ENCODE results near the gene TSPAN18. TPM values are rescaled to one million over a fixed set of nuclear protein-coding genes. Genes with fewer than 3 reads are reported as not detected.
A peak's percentile ranks its signal among the peaks of the same experiment; 100 is the strongest.

Gene TSPAN18
- total RNA-seq, 4 donors from 2014 or later: 27.7 to 70.1 (median 50.2) TPM

- TF ChIP-seq, protein P1, sequence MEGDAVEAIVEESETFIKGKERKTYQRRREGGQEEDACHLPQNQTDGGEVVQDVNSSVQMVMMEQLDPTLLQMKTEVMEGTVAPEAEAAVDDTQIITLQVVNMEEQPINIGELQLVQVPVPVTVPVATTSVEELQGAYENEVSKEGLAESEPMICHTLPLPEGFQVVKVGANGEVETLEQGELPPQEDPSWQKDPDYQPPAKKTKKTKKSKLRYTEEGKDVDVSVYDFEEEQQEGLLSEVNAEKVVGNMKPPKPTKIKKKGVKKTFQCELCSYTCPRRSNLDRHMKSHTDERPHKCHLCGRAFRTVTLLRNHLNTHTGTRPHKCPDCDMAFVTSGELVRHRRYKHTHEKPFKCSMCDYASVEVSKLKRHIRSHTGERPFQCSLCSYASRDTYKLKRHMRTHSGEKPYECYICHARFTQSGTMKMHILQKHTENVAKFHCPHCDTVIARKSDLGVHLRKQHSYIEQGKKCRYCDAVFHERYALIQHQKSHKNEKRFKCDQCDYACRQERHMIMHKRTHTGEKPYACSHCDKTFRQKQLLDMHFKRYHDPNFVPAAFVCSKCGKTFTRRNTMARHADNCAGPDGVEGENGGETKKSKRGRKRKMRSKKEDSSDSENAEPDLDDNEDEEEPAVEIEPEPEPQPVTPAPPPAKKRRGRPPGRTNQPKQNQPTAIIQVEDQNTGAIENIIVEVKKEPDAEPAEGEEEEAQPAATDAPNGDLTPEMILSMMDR (IDR thresholded peaks at IDR 0.05): peak; percentile 66 to 80 (median 74)
- TF ChIP-seq POLR2AphosphoS5 (IDR thresholded peaks at IDR 0.05): peak in 1 of 2 donors; percentile 7
- TF ChIP-seq EP300 (IDR thresholded peaks at IDR 0.05): no peak
- DNase-seq (ENCODE audit: extremely low spot score): no peak
- peak overlapping the region; percentile 78 to 85 (median 80) for H3K27ac ChIP-seq (replicated peaks in 1 of 4)
- no peak overlapping the region for H3K4me3 ChIP-seq
- 33% methylated on average over 12 of the region's 12 CpGs for WGBS
- H3K9me3 ChIP-seq: no peaks in the 10 kb centered on the region
- intact Hi-C loops (cut with DNase I): loop anchor here (5.0 kb wide), 2 partner anchors 48 to 117 kb away; partner anchors contain the start of gene TSPAN18
- H3K36me3 ChIP-seq: no peaks in the 10 kb centered on the region
- no peaks in the 10 kb centered on the region for H3K27me3 ChIP-seq
- H3K4me1 ChIP-seq: peaks cover 58 to 89% (median 83%) of the 10 kb centered on the region in 4 donors
These were observed 48.7 kb downstream of the TSPAN18 start for GRCh38 chr11:44775366-44775984.

DNA sequence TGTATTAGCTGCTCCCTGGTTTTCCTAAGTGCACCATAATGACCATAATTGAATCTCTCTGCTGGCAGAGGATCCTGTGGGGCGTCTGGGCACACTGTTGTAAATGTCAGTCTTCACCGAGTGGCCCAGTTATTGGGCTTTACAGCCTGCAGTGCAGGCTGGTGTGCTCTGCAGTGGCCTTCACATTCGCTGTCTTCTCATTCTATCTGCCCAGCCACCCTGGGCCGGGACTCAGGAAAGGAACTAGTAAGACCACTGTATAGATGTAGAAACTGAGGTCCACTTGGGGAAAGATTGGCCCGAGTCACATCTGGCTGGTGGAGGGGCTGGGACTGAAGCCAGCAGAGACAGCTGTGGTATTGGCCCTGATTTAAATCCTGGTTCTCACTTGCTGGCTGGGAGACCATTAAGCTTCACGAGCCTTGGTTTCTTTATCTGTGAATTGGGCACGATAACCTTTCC, 49.3 kb downstream of the TSPAN18 start:
- no peak overlapping the region for H3K4me3 ChIP-seq
- H3K27me3 ChIP-seq: no peaks in the 10 kb centered on the region
- no peaks in the 10 kb centered on the region for H3K36me3 ChIP-seq
- WGBS: 52% methylated on average over 7 of the region's 7 CpGs
- TF ChIP-seq, protein P1 (IDR thresholded peaks at IDR 0.05): no peak
- no peak for TF ChIP-seq POLR2AphosphoS5 (IDR thresholded peaks at IDR 0.05)
- no peak for TF ChIP-seq POLR2A (IDR thresholded peaks at IDR 0.05; ENCODE audit: low read depth)
- no peak for TF ChIP-seq EP300 (IDR thresholded peaks at IDR 0.05)
- intact Hi-C loops (cut with DNase I): loop anchor here (5.0 kb wide), 2 partner anchors 49 to 116 kb away; partner anchors contain the start of gene TSPAN18
- no peaks in the 10 kb centered on the region for H3K9me3 ChIP-seq
- peaks cover 63 to 89% (median 83%) of the 10 kb centered on the region in 4 donors for H3K4me1 ChIP-seq
- peak overlapping the region; percentile 78 to 85 (median 80) for H3K27ac ChIP-seq (replicated peaks in 1 of 4)
- DNase-seq (ENCODE audit: extremely low spot score): no peak

DNA sequence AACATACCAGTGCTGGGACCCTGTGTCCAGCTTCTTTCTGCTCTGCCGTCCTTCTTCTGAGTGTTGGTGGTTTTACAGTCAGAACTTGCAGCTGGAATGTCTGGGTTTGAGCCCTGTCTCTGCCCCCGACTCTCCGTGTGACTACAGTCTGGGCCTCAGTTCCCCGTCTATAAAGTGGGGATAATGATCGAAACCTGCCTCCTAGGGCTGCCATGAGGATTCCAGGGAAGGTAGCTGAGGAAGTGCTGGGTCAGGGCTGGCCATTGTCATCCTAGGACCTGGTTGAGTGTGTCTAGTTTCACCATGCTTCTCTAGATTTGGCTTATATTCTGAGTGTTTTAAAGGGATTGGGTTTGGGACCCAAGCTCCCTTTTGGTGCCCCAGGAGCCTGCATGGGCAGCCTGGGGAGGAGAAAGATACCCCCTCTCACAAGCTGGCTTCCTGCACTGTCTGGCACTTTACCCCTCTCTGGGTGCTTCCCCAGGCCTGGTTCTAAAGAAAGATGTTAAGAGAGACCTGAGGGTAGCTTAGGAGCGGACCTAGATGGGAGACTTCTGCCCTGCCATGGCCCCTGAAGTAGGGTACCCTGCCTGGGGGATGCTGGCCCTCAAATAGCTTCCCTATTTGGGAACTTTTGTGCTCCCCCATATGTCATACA, 49.9 kb downstream of the TSPAN18 start:
- no peaks in the 10 kb centered on the region for H3K27me3 ChIP-seq
- intact Hi-C loops (cut with DNase I): loop anchor here (5.0 kb wide), 2 partner anchors 49 to 116 kb away; partner anchors contain the start of gene TSPAN18
- H3K36me3 ChIP-seq: no peaks in the 10 kb centered on the region
- no peak for DNase-seq (ENCODE audit: extremely low spot score)
- no peak overlapping the region for H3K4me3 ChIP-seq
- no peaks in the 10 kb centered on the region for H3K9me3 ChIP-seq
- H3K27ac ChIP-seq (replicated peaks in 1 of 4): peak overlapping the region; percentile 78 to 85 (median 80)
- WGBS: 79% methylated on average over 6 of the region's 6 CpGs
- peaks cover 69 to 92% (median 84%) of the 10 kb centered on the region in 4 donors for H3K4me1 ChIP-seq
- TF ChIP-seq POLR2AphosphoS5 (IDR thresholded peaks at IDR 0.05): no peak
- no peak for TF ChIP-seq POLR2A (IDR thresholded peaks at IDR 0.05; ENCODE audit: low read depth)
- TF ChIP-seq, protein P1 (IDR thresholded peaks at IDR 0.05): no peak
- no peak for TF ChIP-seq EP300 (IDR thresholded peaks at IDR 0.05)

DNA sequence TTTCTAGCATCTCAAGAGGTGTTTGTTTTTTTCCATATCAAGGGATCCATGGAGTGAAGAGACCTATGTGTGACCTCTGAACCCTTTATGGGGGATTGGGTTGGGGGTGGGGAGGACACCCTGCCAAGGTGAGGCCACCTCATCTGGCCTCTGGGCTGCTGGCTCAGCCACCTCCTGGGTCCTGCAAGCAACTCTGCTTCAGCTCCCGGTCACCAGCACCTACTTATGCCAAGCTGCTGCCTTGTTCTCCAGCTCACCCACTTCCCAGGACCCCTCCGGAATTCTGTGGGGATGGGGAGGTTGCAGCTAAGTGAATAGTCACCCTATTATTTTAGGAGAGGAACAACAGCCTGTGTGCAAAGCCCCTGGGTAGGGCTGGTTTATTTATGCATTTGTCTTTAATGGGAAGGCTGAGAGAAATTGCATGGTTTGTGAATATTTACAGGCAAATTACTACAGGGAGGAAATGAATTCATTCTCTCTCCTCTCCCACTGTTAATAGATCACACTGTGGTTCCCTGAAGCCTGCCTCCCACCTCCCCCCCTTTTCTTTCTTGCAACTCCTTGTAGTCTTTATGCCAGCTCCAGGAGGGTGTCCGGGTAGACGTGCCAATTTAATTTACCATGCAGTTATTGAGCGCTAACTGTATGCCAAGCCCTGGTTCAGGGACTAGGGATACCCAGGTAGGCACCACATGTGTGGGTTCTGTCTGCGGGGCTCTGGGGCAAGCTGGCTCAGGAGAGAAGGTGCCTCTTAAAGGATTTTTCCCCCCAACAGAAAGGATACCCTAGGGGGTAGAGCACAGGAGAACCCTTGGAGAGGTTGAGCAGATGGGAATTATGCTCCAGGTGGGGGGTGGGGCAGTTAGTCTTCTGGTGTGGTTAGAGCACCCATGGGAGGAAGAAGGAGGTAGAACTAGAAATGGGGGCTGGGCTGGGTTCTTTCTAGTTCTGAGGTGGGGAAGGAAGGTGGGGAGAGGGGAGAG, 50.7 kb downstream of the TSPAN18 start:
- 66% methylated on average over 6 of the region's 6 CpGs for WGBS
- peak overlapping the region; percentile 78 to 85 (median 80) for H3K27ac ChIP-seq (replicated peaks in 1 of 4)
- peaks cover 69 to 99% (median 84%) of the 10 kb centered on the region in 4 donors for H3K4me1 ChIP-seq
- H3K36me3 ChIP-seq: no peaks in the 10 kb centered on the region
- no peak overlapping the region for H3K4me3 ChIP-seq
- H3K9me3 ChIP-seq: no peaks in the 10 kb centered on the region
- TF ChIP-seq POLR2A (IDR thresholded peaks at IDR 0.05; ENCODE audit: low read depth) (no peak), POLR2AphosphoS5 (IDR thresholded peaks at IDR 0.05) (no peak), EP300 (IDR thresholded peaks at IDR 0.05) (no peak)
- TF ChIP-seq, protein P1 (IDR thresholded peaks at IDR 0.05): no peak
- no peaks in the 10 kb centered on the region for H3K27me3 ChIP-seq
- DNase-seq (ENCODE audit: extremely low spot score): no peak
- intact Hi-C loops (cut with DNase I): loop anchor here (5.0 kb wide), 2 partner anchors 50 to 115 kb away; partner anchors contain the start of gene TSPAN18
